ENCODE measurements around the gene CACNA1A.

The CACNA1A gene

DNA sequence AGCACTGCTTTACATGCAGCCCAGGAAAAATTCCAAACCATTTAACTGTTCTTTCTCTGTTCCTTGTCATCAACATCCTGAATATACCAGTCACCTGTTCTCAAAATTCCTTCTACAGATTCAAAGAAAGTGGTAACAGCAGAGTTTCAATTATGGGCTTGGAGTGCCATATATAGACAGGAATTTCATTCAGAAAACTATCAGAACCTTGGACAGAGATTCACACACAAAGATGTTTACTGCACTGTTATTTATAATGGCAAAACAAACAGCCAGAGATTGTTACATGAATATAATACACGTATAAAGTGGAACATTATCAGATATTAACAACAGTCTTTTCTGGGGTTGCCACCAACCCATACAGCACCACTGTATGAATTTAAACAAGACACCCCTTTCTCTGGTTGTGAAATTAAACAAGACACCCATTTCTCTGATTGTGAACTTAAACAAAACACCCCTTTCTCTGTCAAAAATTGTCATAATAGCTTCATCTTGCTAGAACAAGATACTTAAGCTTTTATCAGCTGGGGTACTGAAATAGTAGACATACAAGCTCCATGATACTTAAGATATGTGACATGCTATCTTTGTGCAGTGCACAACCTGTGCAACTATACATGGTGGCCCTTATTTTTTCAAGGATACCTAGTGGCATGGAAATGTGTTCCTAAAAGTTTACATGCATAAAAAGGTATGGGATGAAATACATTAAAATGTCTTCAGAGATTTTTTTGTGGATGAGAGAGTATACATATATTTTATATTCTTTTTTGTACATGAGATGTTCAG, 12.6 kb downstream of the CACNA1A start:
- no peak for DNase-seq (ENCODE audit: low read depth in 1 of 2, low spot score in 1 of 2)
- TF ChIP-seq, protein P1, sequence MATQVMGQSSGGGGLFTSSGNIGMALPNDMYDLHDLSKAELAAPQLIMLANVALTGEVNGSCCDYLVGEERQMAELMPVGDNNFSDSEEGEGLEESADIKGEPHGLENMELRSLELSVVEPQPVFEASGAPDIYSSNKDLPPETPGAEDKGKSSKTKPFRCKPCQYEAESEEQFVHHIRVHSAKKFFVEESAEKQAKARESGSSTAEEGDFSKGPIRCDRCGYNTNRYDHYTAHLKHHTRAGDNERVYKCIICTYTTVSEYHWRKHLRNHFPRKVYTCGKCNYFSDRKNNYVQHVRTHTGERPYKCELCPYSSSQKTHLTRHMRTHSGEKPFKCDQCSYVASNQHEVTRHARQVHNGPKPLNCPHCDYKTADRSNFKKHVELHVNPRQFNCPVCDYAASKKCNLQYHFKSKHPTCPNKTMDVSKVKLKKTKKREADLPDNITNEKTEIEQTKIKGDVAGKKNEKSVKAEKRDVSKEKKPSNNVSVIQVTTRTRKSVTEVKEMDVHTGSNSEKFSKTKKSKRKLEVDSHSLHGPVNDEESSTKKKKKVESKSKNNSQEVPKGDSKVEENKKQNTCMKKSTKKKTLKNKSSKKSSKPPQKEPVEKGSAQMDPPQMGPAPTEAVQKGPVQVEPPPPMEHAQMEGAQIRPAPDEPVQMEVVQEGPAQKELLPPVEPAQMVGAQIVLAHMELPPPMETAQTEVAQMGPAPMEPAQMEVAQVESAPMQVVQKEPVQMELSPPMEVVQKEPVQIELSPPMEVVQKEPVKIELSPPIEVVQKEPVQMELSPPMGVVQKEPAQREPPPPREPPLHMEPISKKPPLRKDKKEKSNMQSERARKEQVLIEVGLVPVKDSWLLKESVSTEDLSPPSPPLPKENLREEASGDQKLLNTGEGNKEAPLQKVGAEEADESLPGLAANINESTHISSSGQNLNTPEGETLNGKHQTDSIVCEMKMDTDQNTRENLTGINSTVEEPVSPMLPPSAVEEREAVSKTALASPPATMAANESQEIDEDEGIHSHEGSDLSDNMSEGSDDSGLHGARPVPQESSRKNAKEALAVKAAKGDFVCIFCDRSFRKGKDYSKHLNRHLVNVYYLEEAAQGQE (IDR thresholded peaks at IDR 0.05; ENCODE audit: insufficient replicate concordance, low read depth): peak; percentile 86
- TF ChIP-seq, protein P2, sequence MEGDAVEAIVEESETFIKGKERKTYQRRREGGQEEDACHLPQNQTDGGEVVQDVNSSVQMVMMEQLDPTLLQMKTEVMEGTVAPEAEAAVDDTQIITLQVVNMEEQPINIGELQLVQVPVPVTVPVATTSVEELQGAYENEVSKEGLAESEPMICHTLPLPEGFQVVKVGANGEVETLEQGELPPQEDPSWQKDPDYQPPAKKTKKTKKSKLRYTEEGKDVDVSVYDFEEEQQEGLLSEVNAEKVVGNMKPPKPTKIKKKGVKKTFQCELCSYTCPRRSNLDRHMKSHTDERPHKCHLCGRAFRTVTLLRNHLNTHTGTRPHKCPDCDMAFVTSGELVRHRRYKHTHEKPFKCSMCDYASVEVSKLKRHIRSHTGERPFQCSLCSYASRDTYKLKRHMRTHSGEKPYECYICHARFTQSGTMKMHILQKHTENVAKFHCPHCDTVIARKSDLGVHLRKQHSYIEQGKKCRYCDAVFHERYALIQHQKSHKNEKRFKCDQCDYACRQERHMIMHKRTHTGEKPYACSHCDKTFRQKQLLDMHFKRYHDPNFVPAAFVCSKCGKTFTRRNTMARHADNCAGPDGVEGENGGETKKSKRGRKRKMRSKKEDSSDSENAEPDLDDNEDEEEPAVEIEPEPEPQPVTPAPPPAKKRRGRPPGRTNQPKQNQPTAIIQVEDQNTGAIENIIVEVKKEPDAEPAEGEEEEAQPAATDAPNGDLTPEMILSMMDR (IDR thresholded peaks at IDR 0.05; ENCODE audit: insufficient read depth, low read length): no peak
- TF ChIP-seq SPI1 (IDR thresholded peaks at IDR 0.05; ENCODE audit: borderline replicate concordance, low read depth) (no peak), GABPA (IDR thresholded peaks at IDR 0.05; ENCODE audit: low read depth) (no peak)
- Histone ChIP-seq H3K27ac (replicated peaks) (no peak overlapping the region), H3K4me3 (replicated peaks; ENCODE audit: insufficient read depth, low read length) (no peak overlapping the region), H3K27me3 (ENCODE audit: insufficient read depth, poor library complexity, severe bottlenecking) (no peaks in the 10 kb centered on the region)

DNA sequence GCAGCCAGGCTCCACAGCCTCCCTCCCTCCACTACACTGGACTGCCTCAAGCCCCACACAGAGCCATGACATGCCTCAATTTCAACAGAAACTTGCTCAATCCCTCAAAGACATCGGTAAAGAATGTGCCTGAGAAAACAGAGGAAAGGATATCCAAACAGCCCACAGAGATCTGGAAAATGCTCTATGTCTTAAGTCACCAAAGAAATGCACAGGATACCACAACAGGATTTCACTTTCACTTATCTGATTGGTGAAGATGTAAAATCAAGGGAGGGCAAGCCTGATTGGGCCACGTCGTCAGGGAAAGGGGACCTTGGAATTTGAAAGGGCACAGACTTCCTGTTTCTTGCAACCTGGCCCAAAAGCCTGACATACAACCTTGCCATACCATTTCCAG, 14.2 kb downstream of the CACNA1A start:
- no peaks in the 10 kb centered on the region for H3K27me3 ChIP-seq (ENCODE audit: insufficient read depth, poor library complexity, severe bottlenecking)
- no peak overlapping the region for H3K4me3 ChIP-seq (replicated peaks; ENCODE audit: insufficient read depth, low read length)
- no peak for DNase-seq (ENCODE audit: low read depth in 1 of 2, low spot score in 1 of 2)
- TF ChIP-seq SPI1 (IDR thresholded peaks at IDR 0.05; ENCODE audit: borderline replicate concordance, low read depth): peak; percentile 14; the same call in 1 of the 2 replicates
- no peak for TF ChIP-seq POLR2AphosphoS5 (IDR thresholded peaks at IDR 0.05; ENCODE audit: low read depth)
- H3K27ac ChIP-seq (replicated peaks): no peak overlapping the region

DNA sequence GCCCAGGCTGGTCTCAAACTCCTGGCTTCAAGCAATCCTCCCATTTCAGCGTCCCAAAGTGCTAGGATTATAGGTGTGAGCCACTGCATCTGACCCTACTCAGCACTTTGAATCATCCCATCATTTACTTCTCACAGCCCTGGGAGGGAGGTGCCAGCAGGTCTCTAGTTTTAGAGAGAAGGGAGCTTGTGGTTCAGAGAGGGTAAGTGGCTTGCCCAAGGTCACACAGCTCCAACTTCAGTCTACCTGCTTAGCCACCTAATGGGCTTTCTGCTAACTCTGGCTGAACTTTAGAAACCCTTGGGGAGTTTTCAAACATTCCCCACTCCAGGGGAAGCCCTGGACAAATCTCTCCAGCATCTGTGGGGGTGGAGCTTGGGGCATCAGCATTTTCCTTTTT, 18.3 kb downstream of the CACNA1A start:
- Histone ChIP-seq H3K27ac (replicated peaks) (no peak overlapping the region), H3K4me3 (replicated peaks; ENCODE audit: insufficient read depth, low read length) (no peak overlapping the region), H3K27me3 (ENCODE audit: insufficient read depth, poor library complexity, severe bottlenecking) (no peaks in the 10 kb centered on the region)
- DNase-seq (ENCODE audit: low read depth in 1 of 2, low spot score in 1 of 2): no peak
- TF ChIP-seq SPI1 (IDR thresholded peaks at IDR 0.05; ENCODE audit: borderline replicate concordance, low read depth) (no peak), POLR2AphosphoS5 (IDR thresholded peaks at IDR 0.05; ENCODE audit: low read depth) (no peak), GABPA (IDR thresholded peaks at IDR 0.05; ENCODE audit: low read depth) (no peak)
- TF ChIP-seq, protein P2 (IDR thresholded peaks at IDR 0.05; ENCODE audit: insufficient read depth, low read length): no peak
- TF ChIP-seq, protein P1 (IDR thresholded peaks at IDR 0.05; ENCODE audit: insufficient replicate concordance, low read depth): no peak

DNA sequence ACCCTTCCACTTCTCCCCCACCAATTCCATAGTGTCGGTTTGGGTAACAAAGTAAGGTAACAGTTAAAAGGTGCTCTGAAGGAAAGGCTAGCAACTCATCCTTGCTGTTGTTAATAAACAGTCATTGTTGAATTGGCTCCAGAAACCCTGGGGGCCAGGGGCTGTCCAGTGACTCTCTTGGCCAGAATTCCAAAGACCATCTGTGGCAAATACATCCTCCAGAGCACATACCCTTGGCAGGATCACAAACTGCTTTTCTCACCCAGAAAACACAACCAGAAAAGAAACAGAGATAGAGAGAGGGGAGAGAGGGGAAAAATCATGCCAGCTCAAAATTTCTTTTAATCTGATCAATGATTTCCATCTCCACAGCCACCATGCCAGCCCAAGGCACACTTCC, 22.1 kb downstream of the CACNA1A start:
- no peak for DNase-seq (ENCODE audit: low read depth in 1 of 2, low spot score in 1 of 2)
- TF ChIP-seq GABPA (IDR thresholded peaks at IDR 0.05; ENCODE audit: low read depth): no peak
- TF ChIP-seq POLR2AphosphoS5 (IDR thresholded peaks at IDR 0.05; ENCODE audit: low read depth): no peak
- TF ChIP-seq SPI1 (IDR thresholded peaks at IDR 0.05; ENCODE audit: borderline replicate concordance, low read depth): no peak
- TF ChIP-seq, protein P2 (IDR thresholded peaks at IDR 0.05; ENCODE audit: insufficient read depth, low read length): no peak
- TF ChIP-seq, protein P1 (IDR thresholded peaks at IDR 0.05; ENCODE audit: insufficient replicate concordance, low read depth): no peak
- no peaks in the 10 kb centered on the region for H3K27me3 ChIP-seq (ENCODE audit: insufficient read depth, poor library complexity, severe bottlenecking)
- H3K27ac ChIP-seq (replicated peaks): no peak overlapping the region
- H3K4me3 ChIP-seq (replicated peaks; ENCODE audit: insufficient read depth, low read length): no peak overlapping the region
